Suppressor macrophage treated with lipopolysaccharide for 4 hours (primary cell): ENCODE data around the gene CLASP1.
"Not testable (repeated sequence)": the region's sequence is repeated elsewhere in the genome, so short reads cannot be mapped to it uniquely, and the experiment has no call there.

ENCODE experiments used
- DNase-seq: peaks from one replicate; pipeline ENCODE4 v3.0.0-alpha.2; 2020

Gene CLASP1

DNA sequence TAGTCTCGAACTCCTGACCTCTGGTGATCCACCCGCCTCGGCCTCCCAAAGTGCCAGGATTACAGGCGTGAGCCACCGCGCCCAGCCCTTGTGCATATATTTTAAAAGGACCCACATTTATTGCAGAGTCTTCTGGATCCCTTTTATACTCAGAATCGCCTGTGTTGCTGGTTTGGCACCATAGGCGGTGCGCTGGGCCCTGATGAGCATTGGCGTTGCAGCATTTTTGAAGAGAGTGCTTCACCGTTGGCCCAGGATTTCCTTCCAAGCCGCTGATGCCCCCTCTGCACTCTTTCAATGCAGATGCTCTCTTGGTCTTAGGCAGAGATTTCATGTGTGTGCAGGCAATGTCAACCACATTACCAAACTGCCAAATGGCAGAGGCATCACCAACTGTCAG lies 350.8 kb downstream of the CLASP1 start:
- no peak for DNase-seq

DNA sequence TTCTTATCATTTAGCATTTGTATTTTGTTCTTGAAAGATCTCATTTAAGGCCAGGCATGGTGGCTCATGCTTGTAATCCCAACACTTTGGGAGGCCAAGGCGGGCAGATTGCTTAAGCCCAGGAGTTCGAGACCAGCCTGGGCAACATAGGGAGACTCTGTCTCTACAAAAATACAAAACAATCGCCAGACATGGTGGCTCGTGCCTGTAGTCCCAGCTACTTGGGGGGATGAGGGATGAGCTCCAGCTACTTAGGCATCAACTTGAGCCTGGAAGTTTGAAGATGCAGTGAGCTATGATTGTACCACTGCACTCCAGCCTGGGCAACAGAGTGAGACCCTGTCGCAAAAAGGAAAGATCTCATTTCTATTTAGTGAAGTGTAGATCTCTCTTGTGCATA lies 351.4 kb downstream of the CLASP1 start:
- not testable (repeated sequence) for DNase-seq

DNA sequence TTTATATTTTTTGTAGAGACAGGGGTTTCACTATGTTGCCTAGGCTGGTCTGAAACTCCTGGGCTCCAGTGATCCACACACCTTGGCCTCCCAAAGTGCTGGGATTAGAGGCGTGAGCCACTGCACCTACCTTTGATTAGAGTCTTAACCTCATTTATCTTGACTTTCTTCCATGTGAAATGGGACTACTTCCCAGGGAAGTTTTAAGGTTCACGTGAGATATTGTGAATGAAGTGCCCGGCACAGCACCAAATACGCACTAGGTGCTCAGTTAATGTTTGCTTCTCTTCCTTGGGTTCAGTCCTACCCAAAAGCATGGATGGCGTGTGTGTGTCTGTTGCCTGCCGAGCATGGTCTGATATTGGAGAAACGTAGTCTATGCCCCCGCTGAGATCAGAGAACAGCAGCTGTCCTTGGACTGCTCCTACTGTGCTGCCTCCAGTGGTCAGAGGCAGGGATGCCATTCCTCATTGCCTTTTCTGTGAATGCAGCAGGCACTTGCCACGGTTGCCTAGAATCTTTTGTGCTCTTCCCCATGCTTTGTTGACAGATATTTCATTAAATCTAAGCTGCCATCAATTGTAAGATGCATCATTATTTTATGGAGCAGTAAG lies 351.9 kb downstream of the CLASP1 start:
- DNase-seq, result no peak

DNA sequence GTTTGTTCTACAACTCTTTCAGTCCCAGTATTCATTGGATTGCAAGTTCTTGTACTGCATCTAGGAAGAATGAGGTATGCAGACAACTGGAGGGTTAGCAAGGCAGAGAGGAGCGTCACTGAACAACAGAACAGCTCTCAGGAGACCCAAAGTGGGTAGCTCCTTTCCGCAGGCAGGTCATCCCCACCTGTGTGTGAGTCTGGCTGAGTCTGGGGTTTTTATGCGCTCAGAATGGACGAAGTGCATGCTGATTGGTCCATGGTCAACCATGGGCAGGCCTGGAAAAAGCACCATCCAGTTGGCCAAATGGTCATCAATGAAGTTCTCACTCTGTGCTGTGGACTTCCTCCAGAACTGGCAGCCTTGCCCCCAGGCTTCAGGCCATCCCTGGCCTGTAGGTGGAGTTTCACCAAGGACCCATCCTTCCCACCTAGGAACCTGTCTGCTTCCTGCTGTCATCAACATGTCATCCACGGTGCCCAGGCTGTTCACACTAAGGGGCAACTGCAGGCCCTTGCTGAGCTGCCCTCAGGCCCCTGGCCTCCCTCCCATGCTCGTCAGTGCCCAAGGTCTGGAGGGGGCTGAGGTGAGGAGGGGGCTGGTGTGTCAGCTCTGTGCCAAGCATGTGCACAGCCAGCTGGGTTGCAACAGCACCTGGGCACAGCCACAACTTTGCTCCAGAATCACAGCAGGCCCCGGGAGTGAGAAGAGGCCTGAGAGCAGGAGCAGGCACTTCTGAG lies 353.2 kb downstream of the CLASP1 start:
- no peak for DNase-seq

DNA sequence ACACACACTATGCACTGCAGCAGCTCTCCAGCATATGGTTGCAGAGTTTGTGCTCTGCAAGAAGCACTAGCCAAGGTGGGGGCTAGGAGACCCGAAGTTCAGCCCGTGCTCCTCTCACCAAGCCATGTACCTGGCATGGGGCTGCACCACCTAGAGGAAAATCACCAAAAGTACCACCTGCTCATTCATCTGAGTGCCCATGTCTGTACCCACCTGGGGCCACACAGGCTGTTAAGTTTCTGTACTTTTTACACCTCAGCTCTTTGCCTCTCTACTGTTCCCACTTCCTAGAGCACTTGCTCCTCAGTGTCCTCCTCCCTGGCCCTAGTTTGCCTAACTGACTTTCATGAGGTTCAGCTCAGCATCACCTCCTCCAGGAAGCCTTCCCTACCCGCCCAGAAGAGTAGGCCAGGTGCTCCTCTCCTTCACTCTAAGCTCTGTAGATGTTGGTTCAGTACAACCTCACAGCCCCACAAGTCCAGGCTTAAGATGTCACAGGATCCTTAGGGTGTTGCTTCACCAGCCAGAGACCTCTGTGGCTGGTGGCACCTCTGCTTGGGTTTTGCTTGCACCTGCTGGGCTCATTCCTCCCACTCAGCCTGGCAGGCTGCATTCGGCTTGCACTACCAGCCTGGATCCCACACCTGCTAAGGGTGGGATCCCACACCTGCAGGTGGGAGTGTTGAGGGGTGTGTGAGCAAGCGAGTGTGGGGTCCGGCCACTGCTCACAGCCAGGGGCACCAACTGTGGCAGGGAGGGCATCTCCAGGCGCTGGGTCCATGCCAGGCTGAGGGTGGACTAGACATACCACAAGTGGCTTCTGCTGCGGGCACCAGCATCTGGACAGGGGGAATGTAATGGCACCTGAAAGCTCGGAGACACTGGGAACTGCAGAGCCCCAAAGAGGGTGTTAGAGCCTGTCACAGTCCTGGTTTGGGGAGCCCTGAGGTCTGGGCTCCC lies 354.1 kb downstream of the CLASP1 start:
- no peak for DNase-seq

DNA sequence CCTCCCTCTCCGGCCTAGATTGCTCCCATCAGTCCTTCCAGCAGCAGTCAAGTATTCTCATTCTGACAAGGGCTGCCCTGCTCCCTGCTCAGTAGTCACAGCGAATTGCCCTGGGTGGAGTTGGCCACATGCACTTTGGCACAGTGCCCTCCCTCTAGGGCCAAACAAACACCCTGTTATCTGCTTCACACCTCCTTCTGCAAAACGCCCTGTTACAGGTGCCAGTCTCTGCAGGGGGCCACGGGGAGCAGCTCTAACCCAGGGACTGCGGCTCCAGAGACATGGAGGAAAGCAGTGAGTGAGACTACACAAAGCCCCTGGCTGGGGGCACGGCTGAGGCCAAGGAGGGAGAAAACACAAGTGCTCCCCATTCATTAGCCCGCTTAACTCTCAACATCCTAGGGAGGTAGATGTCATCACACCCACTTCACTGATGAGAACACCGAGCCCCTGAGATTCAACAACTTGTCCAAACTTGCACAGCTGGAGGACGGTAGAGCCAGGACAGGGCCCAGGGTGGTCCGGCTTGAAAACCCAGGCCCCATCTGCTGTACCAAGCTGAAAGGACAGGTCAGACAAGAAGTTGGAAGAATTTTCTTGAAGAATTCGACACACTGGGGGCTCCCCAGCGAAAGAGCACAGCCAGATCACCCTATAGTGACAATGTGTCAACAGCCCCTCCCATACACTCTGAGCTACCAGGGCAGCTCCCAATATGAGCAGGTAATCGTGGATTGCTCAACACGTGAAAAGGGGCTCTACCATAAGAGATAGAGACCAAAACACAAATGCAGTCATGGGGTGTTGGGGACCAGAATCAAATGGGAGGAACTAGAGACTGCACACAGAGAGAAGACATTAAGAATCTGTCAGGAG lies 355.6 kb downstream of the CLASP1 start:
- no peak for DNase-seq

DNA sequence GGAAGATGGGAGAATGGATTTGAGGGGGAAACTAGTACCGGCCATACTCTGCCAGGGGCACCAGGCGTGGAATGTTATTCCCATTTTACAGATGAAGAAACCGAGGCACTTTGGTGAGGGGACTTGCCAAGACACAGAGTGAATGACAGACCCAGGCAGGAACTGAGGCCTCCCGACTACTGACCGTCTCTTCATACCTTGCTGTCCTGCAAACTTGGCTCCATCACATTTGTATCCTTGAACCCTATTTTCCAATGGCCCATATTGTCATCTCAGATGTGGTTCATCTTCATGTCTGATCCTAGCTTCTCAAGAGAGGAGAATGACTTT lies 358.0 kb downstream of the CLASP1 start:
- no peak for DNase-seq

DNA sequence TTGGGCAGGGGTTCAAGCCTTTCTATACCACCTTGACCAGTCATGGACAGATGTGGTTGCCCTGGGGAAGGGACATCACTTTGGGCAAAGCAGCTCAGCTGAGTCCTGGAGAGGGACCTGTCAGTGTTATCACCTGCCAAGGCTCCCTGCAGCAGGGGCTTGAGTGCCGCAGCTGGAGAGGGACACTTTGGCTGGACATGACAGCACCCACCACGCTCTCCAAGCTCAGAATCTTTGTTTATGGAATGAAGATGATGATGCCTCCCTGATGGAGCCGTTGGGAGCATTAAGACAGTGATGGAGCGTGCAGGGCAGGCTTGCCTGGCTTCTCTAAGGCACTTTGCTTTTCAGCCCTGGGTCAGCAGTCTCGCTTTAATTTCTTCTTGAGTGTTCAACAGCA lies 360.0 kb downstream of the CLASP1 start:
- DNase-seq, result no peak

DNA sequence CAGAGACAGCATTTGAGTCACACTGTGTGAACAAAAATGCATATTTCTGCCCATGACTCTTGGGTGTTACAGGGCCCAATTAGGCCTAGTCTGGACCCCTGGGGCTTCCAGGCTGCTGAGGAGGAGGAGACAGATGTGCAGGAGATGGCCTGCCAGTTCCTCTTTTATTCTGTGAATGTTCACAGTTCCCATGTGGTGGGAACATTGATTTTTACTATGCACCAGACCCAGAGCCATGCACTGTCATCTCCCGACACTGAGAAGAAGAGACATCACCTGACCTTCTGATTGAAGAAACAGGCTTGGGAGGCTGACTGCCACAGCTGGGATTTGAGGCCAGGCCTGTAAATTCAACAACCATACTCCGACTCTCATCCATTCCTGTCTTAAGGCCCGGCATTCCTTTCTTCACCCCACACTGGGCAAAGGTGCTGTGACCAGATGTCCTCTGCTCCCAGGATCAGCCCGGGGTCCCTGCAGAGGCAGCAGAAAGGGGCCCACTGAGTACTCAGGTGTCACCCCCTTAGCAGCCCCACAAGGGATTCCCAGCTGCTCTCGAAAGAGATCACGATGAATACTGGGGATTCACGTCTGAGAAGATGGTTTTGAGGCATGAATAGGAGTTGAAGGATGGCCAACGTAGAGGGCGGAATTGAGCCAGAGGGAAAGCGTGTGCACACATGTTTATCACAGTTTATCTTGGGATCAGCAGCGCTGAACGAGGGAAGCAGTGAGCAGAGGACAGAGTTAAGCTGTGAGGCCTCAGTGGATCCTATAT lies 360.6 kb downstream of the CLASP1 start:
- DNase-seq, result no peak

DNA sequence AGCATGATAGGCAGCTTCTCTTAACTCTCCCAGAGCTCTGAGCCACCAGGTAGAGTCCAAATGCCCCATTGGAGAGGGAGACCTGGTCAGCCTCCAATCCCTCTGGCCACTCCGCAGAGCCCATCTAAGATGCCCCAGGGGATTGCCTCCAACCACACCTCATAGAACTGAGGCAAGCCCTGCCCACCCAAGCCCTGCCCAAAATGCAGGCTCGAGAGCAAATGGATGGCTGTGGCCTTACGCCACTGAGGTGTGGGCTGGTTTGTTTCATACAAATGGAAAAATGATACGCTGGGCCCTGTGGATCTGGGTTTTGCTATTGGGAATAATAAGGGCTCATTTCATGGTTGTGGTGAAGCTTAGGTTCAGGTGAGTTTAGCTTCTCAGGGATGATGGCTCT lies 361.3 kb downstream of the CLASP1 start:
- no peak for DNase-seq
